K562 (cell line): ENCODE data around the gene ZFYVE27. TPM values are rescaled to one million over a fixed set of nuclear protein-coding genes. Genes with fewer than 3 reads are reported as not detected.

Experiments used
- BRD9 ChIP-seq: fragments of 450-650 bp; IDR thresholded peaks from 2 replicates; pipeline ENCODE4 v1.6.1; 2018; ENCODE audit warnings: low read depth; ENCODE audit not compliant: partially characterized antibody
- CBX1 ChIP-seq: sonication (generic); IDR thresholded peaks from 2 replicates; pipeline ENCODE4 v1.6.1; 2016; ENCODE audit warnings: antibody characterized with exemption, low read depth, mild to moderate bottlenecking
- CCAR2 ChIP-seq: fragments of 200-400 bp; formaldehyde crosslinking; IDR thresholded peaks from 2 replicates; pipeline ENCODE4 v1.6.1; 2017; ENCODE audit warnings: mild to moderate bottlenecking, low read depth, low read length
- FOXP1 ChIP-seq: sonication (generic); formaldehyde crosslinking; IDR thresholded peaks from 2 replicates; pipeline ENCODE4 v1.8.0; 2022; ENCODE audit warnings: mild to moderate bottlenecking, missing genetic modification reagents
- FUS ChIP-seq: fragments of 200-400 bp; formaldehyde crosslinking; optimal IDR thresholded peaks from 2 replicates; pipeline ENCODE3; 2017; ENCODE audit warnings: low read depth, low read length
- PREB ChIP-seq: sonication (generic); formaldehyde crosslinking; IDR thresholded peaks from 2 replicates; pipeline ENCODE4 v1.8.1; 2023; ENCODE audit warnings: mild to moderate bottlenecking, missing genetic modification reagents
- TFE3 ChIP-seq: fragments of 450-650 bp; formaldehyde crosslinking; IDR thresholded peaks from 2 replicates; pipeline ENCODE4 v1.4.0; 2020; ENCODE audit warnings: mild to moderate bottlenecking, mixed read lengths
- ZBTB17 ChIP-seq: fragments of 450-650 bp; formaldehyde crosslinking; IDR thresholded peaks from 2 replicates; pipeline ENCODE4 v1.4.0; 2020; ENCODE audit warnings: mild to moderate bottlenecking
- ZNF280A ChIP-seq: fragments of 450-650 bp; IDR thresholded peaks from 2 replicates; pipeline ENCODE4 v1.6.1; 2018; ENCODE audit warnings: mild to moderate bottlenecking, low read depth; ENCODE audit not compliant: partially characterized antibody
- polyA plus RNA-seq, 8 experiments: library from polyadenylated mRNA; depleted of rRNA in 4 of 8; stranded (reverse) in 5 of 8; unstranded in 3 of 8; fragments of >200 nt; fragmentation: Nextera tagmentation in 2 of 8; fragmentation: Illumina TruSeq in 1 of 8; extraction: Ambion mirVana in 2 of 8; extraction: Trizol in 1 of 8; gene quantifications; 2 replicates each; pipeline versions ENCODE4 v1.2.1 to v1.2.3, GENCODE V29; 2011 to 2014; ENCODE audit warnings: inconsistent platforms in 1 of 8, missing spikeins in 1 of 8
- total RNA-seq, 7 experiments: library from RNA; depleted of rRNA in 6 of 7; stranded (reverse); fragments of >200 nt in 6 of 7; fragmentation: Illumina TruSeq in 2 of 7; extraction: Trizol in 2 of 7; gene quantifications; 2 replicates each; pipeline versions ENCODE4 v1.2.1 to v1.2.3, GENCODE V29; 2011 to 2021; ENCODE audit warnings: low replicate concordance in 1 of 7
- TF ChIP-seq, protein P1 (sequence below): fragments of 450-650 bp; conservative IDR thresholded peaks from 2 replicates; pipeline ENCODE4 v1.6.1; 2016; ENCODE audit warnings: missing genetic modification characterization, low read depth, mild to moderate bottlenecking, control low read depth, missing compliant biosample characterization
- TF ChIP-seq, protein P2 (sequence below): fragments of 450-650 bp; IDR thresholded peaks from 2 replicates; pipeline ENCODE4 v1.6.1; 2017; ENCODE audit warnings: antibody characterized with exemption

The ZFYVE27 gene
- total and polyA plus RNA-seq, 9 of the 15 experiments (the other 6 are each of a cell fraction or from before 2014, with no cell fraction given) = 0.81 to 21.9 (median 15.3) TPM

DNA sequence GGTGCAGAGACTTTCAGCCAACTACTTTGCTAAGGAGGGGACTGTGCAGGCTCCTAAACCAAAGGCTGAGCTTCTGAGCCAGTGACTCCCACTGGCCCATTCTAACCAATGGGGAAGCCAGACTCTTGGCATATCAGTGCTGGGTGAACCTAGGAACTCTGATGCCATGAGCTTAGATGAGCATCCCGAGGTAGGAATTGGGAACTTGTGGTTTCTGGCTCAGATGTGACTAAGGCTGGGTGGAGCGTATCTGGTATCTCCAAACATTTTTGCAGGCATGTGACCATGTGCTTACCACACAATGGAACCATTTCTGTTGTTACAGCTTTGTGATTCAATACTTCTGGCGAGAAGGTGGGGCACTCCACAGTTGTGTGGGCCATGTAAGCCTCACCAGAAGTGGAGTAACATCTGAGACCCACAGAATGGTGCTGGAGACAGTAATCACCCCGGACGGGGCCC, 47.3 kb upstream of the ZFYVE27 start (continued):
- TF ChIP-seq CBX1 = no peak
- TF ChIP-seq, protein P1, sequence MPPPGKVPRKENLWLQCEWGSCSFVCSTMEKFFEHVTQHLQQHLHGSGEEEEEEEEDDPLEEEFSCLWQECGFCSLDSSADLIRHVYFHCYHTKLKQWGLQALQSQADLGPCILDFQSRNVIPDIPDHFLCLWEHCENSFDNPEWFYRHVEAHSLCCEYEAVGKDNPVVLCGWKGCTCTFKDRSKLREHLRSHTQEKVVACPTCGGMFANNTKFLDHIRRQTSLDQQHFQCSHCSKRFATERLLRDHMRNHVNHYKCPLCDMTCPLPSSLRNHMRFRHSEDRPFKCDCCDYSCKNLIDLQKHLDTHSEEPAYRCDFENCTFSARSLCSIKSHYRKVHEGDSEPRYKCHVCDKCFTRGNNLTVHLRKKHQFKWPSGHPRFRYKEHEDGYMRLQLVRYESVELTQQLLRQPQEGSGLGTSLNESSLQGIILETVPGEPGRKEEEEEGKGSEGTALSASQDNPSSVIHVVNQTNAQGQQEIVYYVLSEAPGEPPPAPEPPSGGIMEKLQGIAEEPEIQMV (tag) = no peak
- TF ChIP-seq ZNF280A = no peak
- no peak for TF ChIP-seq FOXP1 (CRISPR knock-in tag)
- TF ChIP-seq TFE3 (CRISPR knock-in tag) = peak; percentile 35
- TF ChIP-seq CCAR2 = no peak
- no peak for TF ChIP-seq BRD9
- TF ChIP-seq FUS = no peak
- TF ChIP-seq PREB (CRISPR knock-in tag) = no peak
- TF ChIP-seq ZBTB17 = peak; percentile 71
- TF ChIP-seq, protein P2, sequence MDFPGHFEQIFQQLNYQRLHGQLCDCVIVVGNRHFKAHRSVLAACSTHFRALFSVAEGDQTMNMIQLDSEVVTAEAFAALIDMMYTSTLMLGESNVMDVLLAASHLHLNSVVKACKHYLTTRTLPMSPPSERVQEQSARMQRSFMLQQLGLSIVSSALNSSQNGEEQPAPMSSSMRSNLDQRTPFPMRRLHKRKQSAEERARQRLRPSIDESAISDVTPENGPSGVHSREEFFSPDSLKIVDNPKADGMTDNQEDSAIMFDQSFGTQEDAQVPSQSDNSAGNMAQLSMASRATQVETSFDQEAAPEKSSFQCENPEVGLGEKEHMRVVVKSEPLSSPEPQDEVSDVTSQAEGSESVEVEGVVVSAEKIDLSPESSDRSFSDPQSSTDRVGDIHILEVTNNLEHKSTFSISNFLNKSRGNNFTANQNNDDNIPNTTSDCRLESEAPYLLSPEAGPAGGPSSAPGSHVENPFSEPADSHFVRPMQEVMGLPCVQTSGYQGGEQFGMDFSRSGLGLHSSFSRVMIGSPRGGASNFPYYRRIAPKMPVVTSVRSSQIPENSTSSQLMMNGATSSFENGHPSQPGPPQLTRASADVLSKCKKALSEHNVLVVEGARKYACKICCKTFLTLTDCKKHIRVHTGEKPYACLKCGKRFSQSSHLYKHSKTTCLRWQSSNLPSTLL = no peak
